ENCODE results near the gene BABAM1. TPM values are rescaled to one million over a fixed set of nuclear protein-coding genes. Genes with fewer than 3 reads are reported as not detected.

Gene BABAM1
- total RNA-seq, 4 donors from 2014 or later = 72.2 to 92.3 (median 82.5) TPM

GRCh38 chr19:17259118-17259780 is 8.0 kb upstream of the BABAM1 start:
- Histone ChIP-seq H3K36me3 (peaks cover 0 to 42% (median 3%) of the 10 kb centered on the region in 4 donors), H3K27me3 (no peaks in the 10 kb centered on the region), H3K27ac (replicated peaks in 1 of 4) (no peak overlapping the region), H3K4me3 (no peak overlapping the region), H3K9me3 (peaks cover 0 to 10% (median 2%) of the 10 kb centered on the region in 4 donors), H3K4me1 (no peaks in the 10 kb centered on the region)
- intact Hi-C loops (cut with DNase I) = no loop called here
- 97% methylated on average over 8 of the region's 9 CpGs for WGBS
- TF ChIP-seq CTCF (IDR thresholded peaks at IDR 0.05) (no peak), EP300 (IDR thresholded peaks at IDR 0.05) (no peak), POLR2AphosphoS5 (IDR thresholded peaks at IDR 0.05) (no peak), POLR2A (IDR thresholded peaks at IDR 0.05; ENCODE audit: low read depth) (no peak)
- no peak for DNase-seq (ENCODE audit: extremely low spot score)

- Histone ChIP-seq H3K9me3 (peaks cover 0 to 10% (median 2%) of the 10 kb centered on the region in 4 donors), H3K27ac (replicated peaks in 1 of 4) (no peak overlapping the region), H3K36me3 (peaks cover 0 to 42% (median 3%) of the 10 kb centered on the region in 4 donors), H3K4me3 (no peak overlapping the region), H3K27me3 (no peaks in the 10 kb centered on the region), H3K4me1 (no peaks in the 10 kb centered on the region)
- 50% methylated on average over 1 of the region's 1 CpG for WGBS
- intact Hi-C loops (cut with DNase I) = no loop called here
- DNase-seq (ENCODE audit: extremely low spot score) = no peak
- no peak for TF ChIP-seq CTCF (IDR thresholded peaks at IDR 0.05)
- TF ChIP-seq POLR2AphosphoS5 (IDR thresholded peaks at IDR 0.05) = no peak
- no peak for TF ChIP-seq POLR2A (IDR thresholded peaks at IDR 0.05; ENCODE audit: low read depth)
- no peak for TF ChIP-seq EP300 (IDR thresholded peaks at IDR 0.05)
Measured at GRCh38 chr19:17259934-17260333, 7.3 kb upstream of the BABAM1 start.

GRCh38 chr19:17260842-17261325 is 6.4 kb upstream of the BABAM1 start:
- Histone ChIP-seq H3K4me3 (no peak overlapping the region), H3K36me3 (peaks cover 0 to 33% (median 3%) of the 10 kb centered on the region in 4 donors), H3K9me3 (peaks cover 0 to 10% (median 2%) of the 10 kb centered on the region in 4 donors), H3K4me1 (no peaks in the 10 kb centered on the region), H3K27me3 (no peaks in the 10 kb centered on the region), H3K27ac (replicated peaks in 1 of 4) (no peak overlapping the region)
- intact Hi-C loops (cut with DNase I) = no loop called here
- peak; percentile 82 to 96 (median 90) for TF ChIP-seq CTCF (IDR thresholded peaks at IDR 0.05)
- no peak for TF ChIP-seq POLR2A (IDR thresholded peaks at IDR 0.05; ENCODE audit: low read depth)
- peak in 1 of 2 donors; percentile 48 for TF ChIP-seq POLR2AphosphoS5 (IDR thresholded peaks at IDR 0.05)
- DNase-seq (ENCODE audit: extremely low spot score) = no peak
- WGBS = 26% methylated on average over 15 of the region's 15 CpGs

GRCh38 chr19:17262557-17262956 is 4.7 kb upstream of the BABAM1 start:
- H3K36me3 ChIP-seq = peaks cover 0 to 26% (median 3%) of the 10 kb centered on the region in 4 donors
- peaks cover 0 to 10% (median 2%) of the 10 kb centered on the region in 4 donors for H3K9me3 ChIP-seq
- intact Hi-C loops (cut with DNase I) = no loop called here
- H3K4me3 ChIP-seq = peak overlapping the region; percentile 12 to 55 (median 20)
- H3K27ac ChIP-seq (replicated peaks in 1 of 4) = no peak overlapping the region
- DNase-seq (ENCODE audit: extremely low spot score) = no peak
- 73% methylated on average over 14 of the region's 16 CpGs for WGBS
- peaks cover under 1 to 3% (median under 1%) of the 10 kb centered on the region in 4 donors for H3K4me1 ChIP-seq
- TF ChIP-seq CTCF (IDR thresholded peaks at IDR 0.05) (no peak), POLR2AphosphoS5 (IDR thresholded peaks at IDR 0.05) (no peak), POLR2A (IDR thresholded peaks at IDR 0.05; ENCODE audit: low read depth) (no peak), EP300 (IDR thresholded peaks at IDR 0.05) (no peak)
- no peaks in the 10 kb centered on the region for H3K27me3 ChIP-seq
